Subcutaneous abdominal adipose tissue (tissue), 5 donors: Measurements from ENCODE around the gene CHST2.
"Not testable (repeated sequence)": the region's sequence is repeated elsewhere in the genome, so short reads cannot be mapped to it uniquely, and the experiment has no call there.

Experiments used
- H3K27ac ChIP-seq: one replicate; pipeline ENCODE4 v1.7.0; 2013; ENCODE audit warnings: low read depth, mild to moderate bottlenecking, inconsistent platforms, low read length, moderate library complexity
- H3K27me3 ChIP-seq, 5 donors: one replicate each; pipeline ENCODE4 v1.7.0; 2013; ENCODE audit warnings: low read length in 5 of 5, inconsistent platforms in 1 of 5; ENCODE audit not compliant: control insufficient read depth in 5 of 5, insufficient read depth in 4 of 5
- H3K36me3 ChIP-seq, 5 donors: one replicate each; pipeline ENCODE4 v1.7.0; 2013; ENCODE audit warnings: low read length in 5 of 5; ENCODE audit not compliant: control insufficient read depth in 5 of 5, insufficient read depth in 5 of 5
- H3K4me1 ChIP-seq, 5 donors: one replicate each; pipeline ENCODE4 v1.7.0; 2013; ENCODE audit warnings: low read length in 5 of 5, mild to moderate bottlenecking in 3 of 5, moderate library complexity in 1 of 5; ENCODE audit not compliant: control insufficient read depth in 5 of 5, insufficient read depth in 5 of 5
- H3K4me3 ChIP-seq, 5 donors: one replicate each; pipeline ENCODE4 v1.7.0; 2013; ENCODE audit warnings: low read length in 5 of 5, low read depth in 1 of 5
- H3K9ac ChIP-seq, 5 donors: one replicate each; pipeline ENCODE4 v1.7.0; 2013; ENCODE audit warnings: low read length in 5 of 5, mild to moderate bottlenecking in 4 of 5, moderate library complexity in 3 of 5
- H3K9me3 ChIP-seq, 5 donors: one replicate each; pipeline ENCODE4 v1.7.0; 2013; ENCODE audit warnings: low read length in 5 of 5; ENCODE audit not compliant: control insufficient read depth in 5 of 5
- donor health status: healthy.
- donor health status: healthy.
- donor health status: healthy.
- donor health status: healthy.
- donor health status: healthy.

Gene CHST2, protein sequence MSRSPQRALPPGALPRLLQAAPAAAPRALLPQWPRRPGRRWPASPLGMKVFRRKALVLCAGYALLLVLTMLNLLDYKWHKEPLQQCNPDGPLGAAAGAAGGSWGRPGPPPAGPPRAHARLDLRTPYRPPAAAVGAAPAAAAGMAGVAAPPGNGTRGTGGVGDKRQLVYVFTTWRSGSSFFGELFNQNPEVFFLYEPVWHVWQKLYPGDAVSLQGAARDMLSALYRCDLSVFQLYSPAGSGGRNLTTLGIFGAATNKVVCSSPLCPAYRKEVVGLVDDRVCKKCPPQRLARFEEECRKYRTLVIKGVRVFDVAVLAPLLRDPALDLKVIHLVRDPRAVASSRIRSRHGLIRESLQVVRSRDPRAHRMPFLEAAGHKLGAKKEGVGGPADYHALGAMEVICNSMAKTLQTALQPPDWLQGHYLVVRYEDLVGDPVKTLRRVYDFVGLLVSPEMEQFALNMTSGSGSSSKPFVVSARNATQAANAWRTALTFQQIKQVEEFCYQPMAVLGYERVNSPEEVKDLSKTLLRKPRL

DNA sequence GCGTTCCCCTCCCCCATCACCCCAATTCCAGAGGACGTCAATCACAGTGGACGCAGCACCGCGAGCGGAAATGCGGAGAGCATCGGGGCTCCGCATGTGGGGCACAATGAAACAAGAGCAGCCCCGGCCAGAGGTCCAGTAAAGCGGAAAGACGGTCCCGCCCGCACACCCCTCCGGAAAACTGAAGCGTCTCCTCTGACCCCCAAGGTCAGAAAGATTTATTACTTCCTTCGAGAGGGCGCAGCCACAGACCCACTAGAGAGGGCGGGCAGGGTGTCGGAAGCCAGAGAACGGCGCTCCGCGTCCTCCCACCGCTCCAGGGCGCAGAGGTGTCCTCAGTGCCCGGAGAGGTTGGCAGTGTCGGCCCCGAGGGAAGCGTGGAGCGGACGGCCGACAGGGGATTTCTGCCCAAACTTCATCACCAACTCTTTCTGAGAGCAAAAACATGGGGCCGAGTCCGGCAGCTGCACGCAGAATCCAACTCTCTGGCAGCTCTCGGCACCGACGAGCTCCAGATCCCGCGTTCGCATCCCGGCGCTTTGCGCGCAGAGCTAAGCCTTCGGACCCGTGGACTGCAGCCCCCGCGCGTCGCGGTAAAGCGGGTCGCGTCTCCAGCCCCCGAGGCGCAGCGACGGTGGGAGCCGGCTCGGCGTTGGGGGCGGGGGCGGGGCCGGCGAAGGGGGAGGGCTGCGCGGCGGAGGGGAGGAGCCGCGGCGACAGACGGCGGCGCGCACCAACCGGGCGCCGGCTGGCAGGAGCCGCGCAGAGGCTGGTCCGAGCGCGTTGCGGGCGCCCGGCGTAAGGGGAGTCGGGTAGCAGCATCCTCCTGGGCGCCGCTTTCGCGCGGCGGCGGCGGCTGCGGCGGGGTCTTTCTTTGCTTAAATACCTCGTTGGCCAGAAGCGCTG is at the start of gene CHST2:
Gene CHST2 (plus strand): TSS at position 763 of the 906 bp plus-strand sequence. CDS start 1,046 bp downstream, outside the sequence.
- Histone ChIP-seq H3K27me3 (peaks cover 0 to 4% (median 0%) of the 10 kb centered on the region in 5 donors), H3K9ac (peak within 1 kb of the TSS in 4 of 5 donors; percentile 47 to 76 (median 71)), H3K27ac (no peak within 1 kb of the TSS), H3K9me3 (no peaks in the 10 kb centered on the region), H3K4me1 (peaks cover 0 to 33% (median 29%) of the 10 kb centered on the region in 5 donors), H3K4me3 (peak within 1 kb of the TSS; percentile 29 to 96 (median 91)), H3K36me3 (peaks cover 0 to 3% (median 0%) of the 10 kb centered on the region in 5 donors)

- Histone ChIP-seq H3K9me3 (no peaks in the 10 kb centered on the region), H3K27ac (no peak overlapping the region), H3K36me3 (no peaks in the 10 kb centered on the region), H3K4me1 (peaks cover 0 to 9% (median 0%) of the 10 kb centered on the region in 5 donors), H3K9ac (no peak overlapping the region), H3K4me3 (no peak overlapping the region), H3K27me3 (peaks cover 0 to 2% (median 0%) of the 10 kb centered on the region in 5 donors)
These were observed 48.5 kb upstream of the CHST2 start for GRCh38 chr3:143070977-143071551.

GRCh38 chr3:143071776-143072175 is 47.8 kb upstream of the CHST2 start:
- Histone ChIP-seq H3K9me3 (no peaks in the 10 kb centered on the region), H3K27me3 (peaks cover 0 to 2% (median 0%) of the 10 kb centered on the region in 5 donors), H3K36me3 (no peaks in the 10 kb centered on the region), H3K27ac (no peak overlapping the region), H3K4me3 (no peak overlapping the region), H3K9ac (no peak overlapping the region), H3K4me1 (peaks cover 0 to 7% (median 0%) of the 10 kb centered on the region in 5 donors)

GRCh38 chr3:143072298-143073020 is 47.1 kb upstream of the CHST2 start:
- H3K4me1 ChIP-seq, H3K27ac ChIP-seq, H3K27me3 ChIP-seq, H3K36me3 ChIP-seq, H3K9ac ChIP-seq, H3K9me3 ChIP-seq, H3K4me3 ChIP-seq: not testable (repeated sequence)

DNA sequence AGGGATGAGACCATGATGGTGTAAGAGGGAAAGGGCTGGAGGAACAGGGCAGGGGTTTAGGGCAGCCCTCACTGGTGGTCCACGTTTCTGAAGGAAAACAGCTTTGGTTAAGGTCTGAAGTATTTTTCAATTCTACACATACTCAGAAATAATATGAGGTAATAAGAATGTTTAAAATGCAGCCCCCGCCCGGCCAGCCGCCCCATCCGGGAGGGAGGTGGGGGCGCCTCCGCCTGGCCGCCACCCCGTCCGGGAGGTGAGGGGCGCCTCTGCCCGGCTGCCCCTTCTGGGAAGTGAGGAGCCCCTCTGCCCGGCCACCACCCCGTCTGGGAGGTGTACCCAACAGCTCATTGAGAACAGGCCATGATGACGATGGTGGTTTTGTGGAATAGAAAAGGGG is 46.0 kb upstream of the CHST2 start:
- H3K4me3 ChIP-seq, H3K4me1 ChIP-seq, H3K27me3 ChIP-seq, H3K27ac ChIP-seq, H3K36me3 ChIP-seq, H3K9ac ChIP-seq, H3K9me3 ChIP-seq: not testable (repeated sequence)

- H3K9me3 ChIP-seq, H3K4me3 ChIP-seq, H3K27me3 ChIP-seq, H3K9ac ChIP-seq, H3K4me1 ChIP-seq, H3K36me3 ChIP-seq, H3K27ac ChIP-seq: not testable (repeated sequence)
These were observed 45.6 kb upstream of the CHST2 start for GRCh38 chr3:143073983-143074382.

DNA sequence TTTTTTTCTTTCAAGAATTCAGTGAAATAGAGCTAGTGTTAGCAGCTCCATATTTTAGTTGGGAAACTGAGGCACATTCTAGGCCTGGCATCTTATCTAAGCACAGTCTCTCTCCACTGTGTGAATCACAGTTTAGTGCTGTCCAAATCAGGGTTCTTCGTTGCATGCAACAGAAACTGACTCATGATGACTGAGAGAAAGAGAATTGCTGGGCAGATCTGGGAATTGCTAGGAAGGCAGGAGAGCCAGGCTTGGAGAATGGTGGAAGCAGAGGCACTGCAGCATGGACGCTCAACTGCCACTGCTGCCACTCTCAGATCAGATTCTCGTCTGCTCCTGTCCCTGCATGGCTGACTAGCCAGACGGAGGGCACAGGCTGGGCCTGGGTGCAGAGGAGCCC is 40.7 kb upstream of the CHST2 start:
- Histone ChIP-seq H3K27me3 (no peaks in the 10 kb centered on the region), H3K4me1 (no peaks in the 10 kb centered on the region), H3K9me3 (no peaks in the 10 kb centered on the region), H3K9ac (no peak overlapping the region), H3K27ac (no peak overlapping the region), H3K4me3 (no peak overlapping the region), H3K36me3 (no peaks in the 10 kb centered on the region)

GRCh38 chr3:143080196-143080595 is 39.4 kb upstream of the CHST2 start:
- H3K4me1 ChIP-seq, result no peaks in the 10 kb centered on the region

DNA sequence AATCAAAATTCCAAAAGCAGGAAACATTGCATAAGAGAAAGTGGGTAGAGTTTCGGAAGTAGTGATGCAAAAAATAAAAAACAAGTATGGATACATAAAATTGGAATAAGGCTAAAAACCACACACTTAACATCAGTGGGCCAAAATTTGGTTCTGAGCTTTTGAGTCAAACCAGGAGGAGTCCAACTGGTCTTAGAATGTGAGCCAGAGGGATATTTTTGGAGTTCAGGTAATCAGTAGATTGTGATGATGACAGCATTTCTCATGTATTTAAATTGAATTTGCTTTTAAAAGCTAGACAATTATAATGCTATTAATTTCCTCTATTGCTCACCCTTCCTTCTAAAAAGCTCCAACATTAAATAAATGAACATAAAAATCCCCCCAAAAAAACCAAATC is 38.2 kb upstream of the CHST2 start:
- Histone ChIP-seq H3K27me3 (no peaks in the 10 kb centered on the region), H3K36me3 (no peaks in the 10 kb centered on the region), H3K27ac (no peak overlapping the region), H3K4me3 (no peak overlapping the region), H3K9ac (no peak overlapping the region), H3K9me3 (no peaks in the 10 kb centered on the region), H3K4me1 (no peaks in the 10 kb centered on the region)

More at GRCh38 chr3:143080196-143080595, 39.4 kb upstream of the CHST2 start:
- Histone ChIP-seq H3K27me3 (no peaks in the 10 kb centered on the region), H3K9ac (no peak overlapping the region), H3K4me3 (no peak overlapping the region), H3K9me3 (no peaks in the 10 kb centered on the region), H3K27ac (no peak overlapping the region), H3K36me3 (no peaks in the 10 kb centered on the region)
